ENCODE data around the gene DIPK1A.

Gene DIPK1A

GRCh38 chr1:92961131-92961895, at the start of gene DIPK1A:
Gene DIPK1A (minus strand): TSS chr1:92961462. CDS start chr1:92961429, 33 bp downstream.
- DNase-seq: peak; percentile 69

- DNase-seq: no peak
Observed at GRCh38 chr1:93007941-93008577, 46.8 kb upstream of the DIPK1A start.

- no peak for DNase-seq
Observed at GRCh38 chr1:93005252-93005598, 44.0 kb upstream of the DIPK1A start.

GRCh38 chr1:93004566-93005251, 43.4 kb upstream of the DIPK1A start:
- no peak for DNase-seq

GRCh38 chr1:93003981-93004380, 42.7 kb upstream of the DIPK1A start:
- no peak for DNase-seq

- DNase-seq: no peak
Observed at GRCh38 chr1:93002781-93003180, 41.5 kb upstream of the DIPK1A start.

GRCh38 chr1:93001893-93002292, 40.6 kb upstream of the DIPK1A start:
- no peak for DNase-seq

GRCh38 chr1:93000751-93001175, 39.5 kb upstream of the DIPK1A start:
- DNase-seq: peak; percentile 42

GRCh38 chr1:93000291-93000690, 39.0 kb upstream of the DIPK1A start:
- no peak for DNase-seq

GRCh38 chr1:92998821-92999220, 37.6 kb upstream of the DIPK1A start:
- DNase-seq: no peak

- no peak for DNase-seq
Observed at GRCh38 chr1:92995441-92996430, 34.5 kb upstream of the DIPK1A start.

GRCh38 chr1:92994105-92994712, 32.9 kb upstream of the DIPK1A start:
- DNase-seq: peak; percentile 83

- DNase-seq: no peak
Observed at GRCh38 chr1:92993581-92993980, 32.3 kb upstream of the DIPK1A start.

- DNase-seq: no peak
Observed at GRCh38 chr1:92992877-92993276, 31.6 kb upstream of the DIPK1A start.

- DNase-seq: no peak
Observed at GRCh38 chr1:92992054-92992453, 30.8 kb upstream of the DIPK1A start.

GRCh38 chr1:92990828-92991227, 29.6 kb upstream of the DIPK1A start:
- DNase-seq: no peak

- DNase-seq: no peak
Observed at GRCh38 chr1:92989936-92990583, 28.8 kb upstream of the DIPK1A start.

GRCh38 chr1:92989253-92989652, 28.0 kb upstream of the DIPK1A start:
- DNase-seq: no peak

GRCh38 chr1:92987462-92987861, 26.2 kb upstream of the DIPK1A start:
- DNase-seq: no peak

GRCh38 chr1:92985101-92985500, 23.8 kb upstream of the DIPK1A start:
- DNase-seq: no peak

- no peak for DNase-seq
Observed at GRCh38 chr1:92980732-92981647, 19.7 kb upstream of the DIPK1A start.
